ENCODE results near the gene FYB1. TPM values are rescaled to one million over a fixed set of nuclear protein-coding genes. Genes with fewer than 3 reads are reported as not detected.
A peak's percentile ranks its signal among the peaks of the same experiment; 100 is the strongest.

The FYB1 gene
- 1 to 10 TPM; 1.4 to 4.1 (median 2.0) TPM for polyA plus RNA-seq (ENCODE audit: low read depth in 6 of 6)

GRCh38 chr5:39219437-39219836 is at the start of gene FYB1:
Gene FYB1 (minus strand): TSS chr5:39219563. CDS start chr5:39202960, 16,603 bp downstream.
- no peak for DNase-seq
- Mint-ChIP-seq H3K4me1 (peaks cover 0 to 4% (median 1%) of the 10 kb centered on the region in 3 donors), H3K4me3 (no peak within 1 kb of the TSS), H3K27ac (peak within 1 kb of the TSS in 2 of 6 donors; percentile 74 to 87), H3K36me3 (no peaks in the 10 kb centered on the region), H3K9me3 (no peaks in the 10 kb centered on the region), H3K27me3 (peaks cover 0 to 4% (median 0%) of the 10 kb centered on the region in 3 donors)
- ATAC-seq (ENCODE audit: low read depth in 2 of 2): no peak

- no peak for ATAC-seq (ENCODE audit: low read depth in 2 of 2)
- Mint-ChIP-seq H3K4me3 (no peak overlapping the region), H3K36me3 (no peaks in the 10 kb centered on the region), H3K4me1 (peaks cover 6 to 13% (median 6%) of the 10 kb centered on the region in 3 donors), H3K27ac (peak overlapping the region in 1 of 6 donors; percentile 0), H3K27me3 (no peaks in the 10 kb centered on the region), H3K9me3 (no peaks in the 10 kb centered on the region)
- no peak for DNase-seq
These were observed 47.8 kb upstream of the FYB1 start for GRCh38 chr5:39267186-39267585.

- no peaks in the 10 kb centered on the region for H3K36me3 Mint-ChIP-seq
- H3K9me3 Mint-ChIP-seq: no peaks in the 10 kb centered on the region
- no peak for DNase-seq
- peaks cover 6 to 13% (median 6%) of the 10 kb centered on the region in 3 donors for H3K4me1 Mint-ChIP-seq
- no peak overlapping the region for H3K4me3 Mint-ChIP-seq
- peak overlapping the region in 1 of 6 donors; percentile 39 for H3K27ac Mint-ChIP-seq
- no peaks in the 10 kb centered on the region for H3K27me3 Mint-ChIP-seq
- ATAC-seq (ENCODE audit: low read depth in 2 of 2): no peak
These were observed 47.1 kb upstream of the FYB1 start for GRCh38 chr5:39266442-39266841.

- DNase-seq: no peak
- Mint-ChIP-seq H3K36me3 (no peaks in the 10 kb centered on the region), H3K9me3 (no peaks in the 10 kb centered on the region), H3K27ac (no peak overlapping the region), H3K4me3 (peak overlapping the region in 1 of 8 donors; percentile 9), H3K27me3 (no peaks in the 10 kb centered on the region), H3K4me1 (peaks cover 0 to 6% (median 0%) of the 10 kb centered on the region in 3 donors)
- peak in 1 of 2 donors; percentile 27 for ATAC-seq (ENCODE audit: low read depth in 2 of 2)
These were observed 45.2 kb upstream of the FYB1 start for GRCh38 chr5:39264528-39264927.

GRCh38 chr5:39262981-39263380 is 43.6 kb upstream of the FYB1 start:
- Mint-ChIP-seq H3K27me3 (peaks cover 0 to 5% (median 0%) of the 10 kb centered on the region in 3 donors), H3K4me3 (no peak overlapping the region), H3K27ac (no peak overlapping the region), H3K4me1 (peaks cover 0 to 6% (median 0%) of the 10 kb centered on the region in 3 donors), H3K36me3 (no peaks in the 10 kb centered on the region), H3K9me3 (no peaks in the 10 kb centered on the region)
- no peak for DNase-seq
- no peak for ATAC-seq (ENCODE audit: low read depth in 2 of 2)

- peaks cover 4 to 11% (median 6%) of the 10 kb centered on the region in 3 donors for H3K27me3 Mint-ChIP-seq
- DNase-seq: no peak
- no peaks in the 10 kb centered on the region for H3K36me3 Mint-ChIP-seq
- no peak overlapping the region for H3K4me3 Mint-ChIP-seq
- peaks cover 0 to 6% (median 0%) of the 10 kb centered on the region in 3 donors for H3K4me1 Mint-ChIP-seq
- no peaks in the 10 kb centered on the region for H3K9me3 Mint-ChIP-seq
- H3K27ac Mint-ChIP-seq: peak overlapping the region in 1 of 6 donors; percentile 40
- no peak for ATAC-seq (ENCODE audit: low read depth in 2 of 2)
These were observed 40.7 kb upstream of the FYB1 start for GRCh38 chr5:39260095-39260494.

- ATAC-seq (ENCODE audit: low read depth in 2 of 2): no peak
- Mint-ChIP-seq H3K4me3 (no peak overlapping the region), H3K36me3 (no peaks in the 10 kb centered on the region), H3K4me1 (no peaks in the 10 kb centered on the region), H3K27ac (no peak overlapping the region), H3K9me3 (no peaks in the 10 kb centered on the region), H3K27me3 (peaks cover 10 to 14% (median 11%) of the 10 kb centered on the region in 3 donors)
- no peak for DNase-seq
These were observed 38.2 kb upstream of the FYB1 start for GRCh38 chr5:39257554-39257953.

- peaks cover 10 to 14% (median 11%) of the 10 kb centered on the region in 3 donors for H3K27me3 Mint-ChIP-seq
- no peaks in the 10 kb centered on the region for H3K36me3 Mint-ChIP-seq
- DNase-seq (no peak), ATAC-seq (ENCODE audit: low read depth in 2 of 2) (no peak)
- H3K4me3 Mint-ChIP-seq: no peak overlapping the region
- H3K27ac Mint-ChIP-seq: no peak overlapping the region
- no peaks in the 10 kb centered on the region for H3K4me1 Mint-ChIP-seq
- no peaks in the 10 kb centered on the region for H3K9me3 Mint-ChIP-seq
These were observed 37.3 kb upstream of the FYB1 start for GRCh38 chr5:39256477-39257235.

- Mint-ChIP-seq H3K36me3 (peaks cover under 1 to 3% of the 10 kb centered on the region in 2 donors), H3K27me3 (peaks cover 10 to 14% (median 11%) of the 10 kb centered on the region in 3 donors), H3K4me3 (no peak overlapping the region), H3K9me3 (peaks cover 0 to 10% (median 6%) of the 10 kb centered on the region in 7 donors), H3K27ac (no peak overlapping the region), H3K4me1 (no peaks in the 10 kb centered on the region)
- ATAC-seq (ENCODE audit: low read depth in 2 of 2) (no peak), DNase-seq (no peak)
These were observed 36.0 kb upstream of the FYB1 start for GRCh38 chr5:39255406-39255805.

GRCh38 chr5:39254671-39255070 is 35.3 kb upstream of the FYB1 start:
- peaks cover 8% of the 10 kb centered on the region in 2 donors for H3K36me3 Mint-ChIP-seq
- no peaks in the 10 kb centered on the region for H3K4me1 Mint-ChIP-seq
- ATAC-seq (ENCODE audit: low read depth in 2 of 2) (no peak), DNase-seq (no peak)
- H3K9me3 Mint-ChIP-seq: peaks cover 3 to 17% (median 11%) of the 10 kb centered on the region in 7 donors
- H3K4me3 Mint-ChIP-seq: no peak overlapping the region
- H3K27ac Mint-ChIP-seq: no peak overlapping the region
- peaks cover 10 to 14% (median 11%) of the 10 kb centered on the region in 3 donors for H3K27me3 Mint-ChIP-seq

- H3K27me3 Mint-ChIP-seq: peaks cover 10 to 11% (median 11%) of the 10 kb centered on the region in 3 donors
- H3K9me3 Mint-ChIP-seq: peaks cover 7 to 22% (median 18%) of the 10 kb centered on the region in 7 donors
- H3K4me1 Mint-ChIP-seq: no peaks in the 10 kb centered on the region
- ATAC-seq (ENCODE audit: low read depth in 2 of 2) (no peak), DNase-seq (no peak)
- H3K36me3 Mint-ChIP-seq: peaks cover 8 to 14% of the 10 kb centered on the region in 2 donors
- no peak overlapping the region for H3K27ac Mint-ChIP-seq
- H3K4me3 Mint-ChIP-seq: no peak overlapping the region
These were observed 33.8 kb upstream of the FYB1 start for GRCh38 chr5:39253196-39253595.

- H3K4me3 Mint-ChIP-seq: no peak overlapping the region
- H3K36me3 Mint-ChIP-seq: peaks cover 8 to 14% of the 10 kb centered on the region in 2 donors
- no peak overlapping the region for H3K27ac Mint-ChIP-seq
- peaks cover 4 to 16% (median 5%) of the 10 kb centered on the region in 3 donors for H3K27me3 Mint-ChIP-seq
- no peaks in the 10 kb centered on the region for H3K4me1 Mint-ChIP-seq
- DNase-seq (no peak), ATAC-seq (ENCODE audit: low read depth in 2 of 2) (no peak)
- H3K9me3 Mint-ChIP-seq: peaks cover 9 to 22% (median 18%) of the 10 kb centered on the region in 7 donors
These were observed 30.4 kb upstream of the FYB1 start for GRCh38 chr5:39249564-39250274.

GRCh38 chr5:39249069-39249468 is 29.7 kb upstream of the FYB1 start:
- ATAC-seq (ENCODE audit: low read depth in 2 of 2): no peak
- Mint-ChIP-seq H3K27me3 (peaks cover 0 to 16% (median 5%) of the 10 kb centered on the region in 3 donors), H3K4me1 (no peaks in the 10 kb centered on the region), H3K36me3 (peaks cover 8 to 14% of the 10 kb centered on the region in 2 donors), H3K9me3 (peaks cover 9 to 23% (median 21%) of the 10 kb centered on the region in 7 donors), H3K27ac (no peak overlapping the region), H3K4me3 (no peak overlapping the region)
- DNase-seq: no peak
